ENCODE measurements around the gene SOHLH2. TPM values are rescaled to one million over a fixed set of nuclear protein-coding genes. Genes with fewer than 3 reads are reported as not detected.

The SOHLH2 gene, protein sequence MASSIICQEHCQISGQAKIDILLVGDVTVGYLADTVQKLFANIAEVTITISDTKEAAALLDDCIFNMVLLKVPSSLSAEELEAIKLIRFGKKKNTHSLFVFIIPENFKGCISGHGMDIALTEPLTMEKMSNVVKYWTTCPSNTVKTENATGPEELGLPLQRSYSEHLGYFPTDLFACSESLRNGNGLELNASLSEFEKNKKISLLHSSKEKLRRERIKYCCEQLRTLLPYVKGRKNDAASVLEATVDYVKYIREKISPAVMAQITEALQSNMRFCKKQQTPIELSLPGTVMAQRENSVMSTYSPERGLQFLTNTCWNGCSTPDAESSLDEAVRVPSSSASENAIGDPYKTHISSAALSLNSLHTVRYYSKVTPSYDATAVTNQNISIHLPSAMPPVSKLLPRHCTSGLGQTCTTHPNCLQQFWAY
- 0.32 TPM for total RNA-seq
- polyA plus RNA-seq: 2.2 TPM

DNA sequence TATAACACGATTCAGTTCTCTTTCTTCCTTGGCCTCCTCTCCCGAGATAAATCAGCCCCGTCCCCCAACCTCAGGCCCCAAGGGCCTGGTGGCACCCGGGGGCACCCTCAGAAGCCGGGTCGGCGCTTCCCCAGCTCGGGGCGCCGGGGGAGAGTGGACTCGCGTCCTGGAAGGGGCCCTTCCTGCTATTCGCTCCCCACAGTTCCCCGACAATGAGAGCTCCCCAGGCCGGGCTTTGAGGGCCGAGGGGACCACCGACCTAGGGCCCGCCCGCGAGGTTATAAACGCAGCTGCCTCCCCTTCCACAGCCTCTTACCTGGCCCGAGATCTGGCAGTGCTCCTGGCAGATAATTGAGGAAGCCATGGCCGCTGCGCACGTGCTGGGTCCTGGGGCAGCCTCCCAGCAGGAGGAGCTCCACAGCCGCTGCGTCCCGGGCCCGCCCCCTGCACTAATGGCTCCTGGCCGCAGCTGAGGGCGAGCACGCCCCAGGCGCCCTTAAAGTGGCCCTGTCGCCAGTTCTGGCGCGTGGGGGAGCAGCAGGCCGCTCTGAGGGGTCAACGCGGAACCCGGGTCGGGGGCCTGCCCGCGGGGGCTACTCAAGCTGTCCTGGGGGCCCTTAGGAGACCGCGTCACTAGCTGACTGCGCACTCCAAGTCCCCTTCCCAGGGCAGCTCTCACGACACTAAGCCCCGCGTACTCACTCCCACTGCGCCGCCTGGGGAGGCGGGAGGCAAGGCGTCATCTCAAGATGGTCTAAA is at the start of gene SOHLH2:
Gene SOHLH2, minus strand, starts transcription at position 394 of the 759 bp plus-strand sequence. Its CDS starts 30 bp downstream, at position 364.
- Histone ChIP-seq H3K4me3 (ENCODE audit: low read depth, low read length) (no peak within 1 kb of the TSS), H3K4me1 (ENCODE audit: insufficient read depth) (no peaks in the 10 kb centered on the region), H3K27ac (ENCODE audit: low read depth) (no peak within 1 kb of the TSS), H3K36me3 (ENCODE audit: insufficient read depth) (no peaks in the 10 kb centered on the region)
- WGBS: 96% methylated on average over 53 of the region's 53 CpGs
- no peak for DNase-seq (ENCODE audit: extremely low spot score)

DNA sequence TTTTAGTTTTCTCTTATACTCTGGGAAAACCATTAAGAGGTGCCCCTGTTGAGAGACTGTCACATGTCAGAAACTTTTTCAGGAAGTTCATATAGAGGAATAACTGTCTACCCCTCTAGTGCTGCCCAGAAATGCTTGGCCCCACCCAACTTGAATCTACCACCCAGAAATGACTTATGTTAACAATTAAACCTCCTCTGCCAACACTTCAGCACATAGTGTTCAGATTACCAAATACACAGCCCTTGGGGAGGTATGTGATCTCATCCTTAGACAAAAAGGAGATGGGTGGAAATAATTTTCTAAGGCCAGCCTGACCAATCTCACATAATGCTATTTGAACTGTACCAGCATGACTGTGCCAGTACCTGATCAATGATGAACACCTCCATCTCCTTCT is 47.6 kb upstream of the SOHLH2 start:
- no peak overlapping the region for H3K27ac ChIP-seq (ENCODE audit: low read depth)
- no peak for DNase-seq (ENCODE audit: extremely low spot score)
- no peaks in the 10 kb centered on the region for H3K36me3 ChIP-seq (ENCODE audit: insufficient read depth)
- no peaks in the 10 kb centered on the region for H3K4me1 ChIP-seq (ENCODE audit: insufficient read depth)
- H3K4me3 ChIP-seq (ENCODE audit: low read depth, low read length): no peak overlapping the region

DNA sequence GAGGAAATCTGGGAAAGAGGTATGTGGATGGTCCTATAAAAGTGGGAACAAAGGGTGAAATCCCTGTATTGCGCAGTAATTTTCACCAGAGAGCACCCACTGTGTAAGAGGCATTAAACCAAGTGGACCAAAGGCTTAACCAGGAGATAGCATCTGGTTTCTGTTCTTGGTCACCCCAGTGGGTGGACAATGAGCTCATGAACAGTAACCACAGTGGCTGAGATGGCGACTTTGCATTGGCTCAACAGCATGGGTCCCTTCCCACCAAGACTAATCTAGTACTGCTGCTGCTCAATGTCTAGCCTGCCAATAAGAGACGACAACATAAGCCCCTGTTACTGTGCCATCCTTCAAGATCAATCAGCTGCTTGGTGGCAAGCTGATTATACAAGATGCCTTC is 46.7 kb upstream of the SOHLH2 start:
- Histone ChIP-seq H3K4me3 (ENCODE audit: low read depth, low read length) (no peak overlapping the region), H3K27ac (ENCODE audit: low read depth) (no peak overlapping the region), H3K4me1 (ENCODE audit: insufficient read depth) (no peaks in the 10 kb centered on the region), H3K36me3 (ENCODE audit: insufficient read depth) (no peaks in the 10 kb centered on the region)
- DNase-seq (ENCODE audit: extremely low spot score): no peak
- 90% methylated on average over 3 of the region's 3 CpGs for WGBS

DNA sequence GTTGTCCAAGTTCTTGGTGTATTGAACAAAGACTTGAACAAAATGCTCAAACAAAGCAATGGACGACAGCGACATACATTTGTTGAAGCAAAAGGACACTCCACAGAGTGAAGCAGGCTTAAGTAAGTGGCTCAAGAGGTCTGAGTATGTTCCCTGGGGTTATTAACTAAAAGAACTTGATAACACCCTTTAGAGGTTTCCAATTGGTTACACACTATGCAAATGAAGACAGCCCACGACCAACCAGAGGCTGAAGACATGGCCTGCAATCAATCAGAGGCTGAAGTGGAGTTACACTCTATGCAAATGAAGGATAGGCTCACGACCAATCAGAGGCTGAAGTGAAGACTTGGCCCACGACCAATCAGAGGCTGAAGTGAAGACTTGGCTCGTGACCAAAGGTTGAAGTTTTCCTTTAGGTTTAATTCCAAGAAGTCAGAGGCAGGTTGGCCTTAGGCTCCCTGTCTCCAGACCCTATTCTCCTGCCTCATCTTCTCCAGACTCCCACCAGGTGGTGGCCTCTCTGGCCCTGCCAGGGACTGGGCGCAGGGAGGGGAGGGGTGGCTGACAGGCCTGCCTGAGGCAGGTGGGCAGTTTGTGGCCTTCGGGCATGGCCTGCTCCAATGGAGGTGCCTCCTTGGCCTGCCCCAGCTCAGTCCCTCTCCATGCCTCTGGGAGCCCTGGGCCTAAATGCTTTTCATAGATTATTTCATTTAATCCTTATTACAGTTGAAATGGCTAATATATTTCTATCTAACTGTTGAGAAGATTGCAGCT is 45.2 kb upstream of the SOHLH2 start:
- Histone ChIP-seq H3K36me3 (ENCODE audit: insufficient read depth) (no peaks in the 10 kb centered on the region), H3K27ac (ENCODE audit: low read depth) (no peak overlapping the region), H3K4me1 (ENCODE audit: insufficient read depth) (no peaks in the 10 kb centered on the region), H3K4me3 (ENCODE audit: low read depth, low read length) (no peak overlapping the region)
- 95% methylated on average over 8 of the region's 8 CpGs for WGBS
- no peak for DNase-seq (ENCODE audit: extremely low spot score)

DNA sequence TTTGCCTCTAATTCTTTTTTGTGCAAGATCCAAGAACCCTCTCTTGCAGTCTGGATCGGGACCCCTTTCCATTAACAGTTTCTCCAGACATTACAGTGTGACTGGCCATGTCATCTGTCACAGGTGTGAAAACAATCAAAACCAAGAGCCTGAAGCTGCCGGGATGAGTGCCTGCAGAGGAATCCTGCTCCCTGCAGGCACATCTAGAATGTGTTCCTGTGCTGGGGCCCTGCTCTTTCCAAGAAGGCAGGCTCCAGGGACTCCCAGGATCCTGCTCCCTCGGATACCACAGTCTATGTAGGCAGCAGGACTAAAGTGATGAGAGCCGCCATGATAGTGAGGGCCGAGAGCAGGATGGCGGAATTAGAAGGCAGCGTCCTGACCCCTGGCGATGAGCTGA is 44.5 kb upstream of the SOHLH2 start:
- Histone ChIP-seq H3K36me3 (ENCODE audit: insufficient read depth) (no peaks in the 10 kb centered on the region), H3K4me3 (ENCODE audit: low read depth, low read length) (no peak overlapping the region), H3K27ac (ENCODE audit: low read depth) (no peak overlapping the region), H3K4me1 (ENCODE audit: insufficient read depth) (no peaks in the 10 kb centered on the region)
- 85% methylated on average over 8 of the region's 8 CpGs for WGBS
- no peak for DNase-seq (ENCODE audit: extremely low spot score)

DNA sequence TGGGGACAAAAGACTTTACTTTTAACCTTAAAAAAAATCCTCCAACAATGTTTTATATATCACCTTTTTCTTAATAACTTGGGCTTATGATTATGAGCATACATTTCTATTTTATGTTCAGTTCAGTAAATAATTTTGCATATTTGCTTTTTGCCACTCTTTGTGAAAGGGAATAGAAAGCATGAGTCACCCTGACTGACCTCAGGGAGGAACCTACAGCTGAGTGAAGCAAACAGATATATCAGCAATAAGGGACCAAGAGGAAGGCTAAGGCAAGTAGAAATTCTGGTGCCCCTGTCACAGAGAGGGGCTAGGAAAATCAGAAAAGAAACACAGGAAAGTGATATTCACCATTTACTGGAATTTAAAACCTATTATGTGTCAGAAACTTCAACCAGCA is 37.2 kb upstream of the SOHLH2 start:
- no peak for DNase-seq (ENCODE audit: extremely low spot score)
- Histone ChIP-seq H3K27ac (ENCODE audit: low read depth) (no peak overlapping the region), H3K4me3 (ENCODE audit: low read depth, low read length) (no peak overlapping the region), H3K4me1 (ENCODE audit: insufficient read depth) (no peaks in the 10 kb centered on the region), H3K36me3 (ENCODE audit: insufficient read depth) (no peaks in the 10 kb centered on the region)

DNA sequence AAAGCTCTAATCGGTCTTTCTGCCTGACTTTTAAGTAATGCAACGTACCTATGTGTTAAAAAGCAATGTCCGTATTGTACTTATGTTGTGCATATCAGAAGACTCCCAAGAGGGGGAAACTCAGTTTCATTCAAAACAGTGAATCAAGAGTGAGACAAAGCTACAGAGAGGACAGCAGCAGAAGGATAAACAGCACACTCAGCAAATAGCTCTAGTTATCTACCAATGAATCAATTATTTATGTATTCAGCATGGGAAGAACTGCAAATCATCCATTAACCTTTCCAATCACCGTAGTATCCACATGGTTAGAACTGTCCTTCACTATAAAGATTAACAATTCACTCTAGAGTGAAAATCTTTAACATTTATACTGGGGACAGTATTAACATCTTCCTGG is 36.7 kb upstream of the SOHLH2 start:
- no peak for DNase-seq (ENCODE audit: extremely low spot score)
- H3K27ac ChIP-seq (ENCODE audit: low read depth): no peak overlapping the region
- 57% methylated on average over 4 of the region's 4 CpGs for WGBS
- H3K36me3 ChIP-seq (ENCODE audit: insufficient read depth): no peaks in the 10 kb centered on the region
- H3K4me1 ChIP-seq (ENCODE audit: insufficient read depth): no peaks in the 10 kb centered on the region
- H3K4me3 ChIP-seq (ENCODE audit: low read depth, low read length): no peak overlapping the region

DNA sequence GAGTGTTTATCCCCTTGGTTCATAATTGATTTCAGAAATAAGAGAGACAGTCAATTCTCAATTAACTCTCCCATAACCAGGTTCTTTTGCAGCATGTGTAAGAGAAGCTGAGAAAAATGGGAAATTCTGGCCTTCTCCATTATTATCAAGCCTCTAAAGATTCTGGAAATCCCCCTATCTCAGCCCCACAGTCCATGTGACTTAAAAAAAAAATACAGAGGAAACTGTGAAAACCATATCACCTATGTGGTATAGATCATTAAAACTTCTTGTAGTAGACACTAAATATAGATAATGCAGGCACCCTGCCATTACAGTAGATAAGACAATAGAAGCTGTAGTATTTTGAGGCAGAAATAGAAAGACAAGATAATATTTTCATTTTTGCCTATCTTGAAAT is 34.3 kb upstream of the SOHLH2 start:
- DNase-seq (ENCODE audit: extremely low spot score): no peak
- Histone ChIP-seq H3K36me3 (ENCODE audit: insufficient read depth) (no peaks in the 10 kb centered on the region), H3K4me1 (ENCODE audit: insufficient read depth) (no peaks in the 10 kb centered on the region), H3K27ac (ENCODE audit: low read depth) (no peak overlapping the region), H3K4me3 (ENCODE audit: low read depth, low read length) (no peak overlapping the region)

DNA sequence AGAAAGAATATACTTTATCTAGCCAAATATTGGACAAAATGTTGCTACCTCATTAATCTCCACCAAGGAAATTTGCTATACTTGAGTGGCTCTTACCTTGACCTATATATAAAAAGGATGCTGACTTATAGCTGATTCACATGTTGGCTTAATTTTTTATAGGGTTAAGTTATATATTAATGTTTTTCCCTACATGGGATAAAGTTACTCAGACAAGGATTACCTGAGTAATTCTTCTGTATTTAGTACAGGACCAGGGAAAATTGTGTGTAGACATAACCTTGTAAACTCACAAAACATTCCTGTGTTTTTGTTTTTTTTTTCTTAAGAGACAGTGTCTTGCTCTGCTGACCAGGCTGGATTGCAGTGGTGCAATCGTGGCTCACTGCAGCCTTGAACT is 30.6 kb upstream of the SOHLH2 start:
- Histone ChIP-seq H3K36me3 (ENCODE audit: insufficient read depth) (no peaks in the 10 kb centered on the region), H3K27ac (ENCODE audit: low read depth) (no peak overlapping the region), H3K4me1 (ENCODE audit: insufficient read depth) (no peaks in the 10 kb centered on the region), H3K4me3 (ENCODE audit: low read depth, low read length) (no peak overlapping the region)
- DNase-seq (ENCODE audit: extremely low spot score): no peak
- WGBS: 78% methylated on average over 1 of the region's 1 CpG

DNA sequence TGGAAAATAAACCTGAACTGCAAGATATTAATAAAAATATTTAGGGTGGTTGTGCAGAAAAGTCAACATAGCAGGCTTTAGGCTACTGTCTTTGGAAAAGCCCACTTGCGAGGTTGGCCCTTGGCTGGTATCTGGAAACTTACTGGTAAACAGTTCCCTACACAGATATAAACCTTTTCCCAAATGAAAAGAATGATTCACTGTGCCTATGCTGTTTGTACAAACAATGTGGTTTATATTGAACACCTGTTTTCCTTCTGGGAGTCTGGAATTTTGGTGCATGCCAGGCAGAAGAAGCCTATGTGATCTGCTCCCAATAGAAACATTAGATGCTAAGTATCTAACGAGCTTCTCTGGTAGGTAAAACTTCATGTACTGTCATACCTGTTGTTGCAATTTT is 29.7 kb upstream of the SOHLH2 start:
- H3K4me3 ChIP-seq (ENCODE audit: low read depth, low read length): no peak overlapping the region
- WGBS: 73% methylated on average over 2 of the region's 2 CpGs
- no peak for DNase-seq (ENCODE audit: extremely low spot score)
- H3K27ac ChIP-seq (ENCODE audit: low read depth): no peak overlapping the region
- no peaks in the 10 kb centered on the region for H3K4me1 ChIP-seq (ENCODE audit: insufficient read depth)
- no peaks in the 10 kb centered on the region for H3K36me3 ChIP-seq (ENCODE audit: insufficient read depth)

DNA sequence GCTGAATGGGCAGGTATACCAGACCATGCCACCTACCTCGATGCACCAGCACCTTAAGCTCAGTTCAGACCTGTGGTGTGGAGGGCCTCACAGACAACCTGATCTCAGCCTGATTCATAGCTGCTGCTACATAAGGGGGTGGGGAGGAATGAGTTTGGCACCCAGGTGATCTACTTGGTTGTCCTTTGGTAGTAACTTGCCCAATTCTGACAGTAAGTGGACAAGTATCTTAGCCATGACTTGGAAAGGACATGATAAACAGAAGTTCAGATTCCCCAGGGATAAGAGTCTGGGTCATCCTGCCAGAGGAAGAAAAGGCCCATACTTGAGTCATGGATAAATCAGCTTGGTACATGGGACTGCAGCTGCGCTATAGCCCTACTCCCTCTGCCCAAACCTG is 28.4 kb upstream of the SOHLH2 start:
- DNase-seq (ENCODE audit: extremely low spot score): no peak
- Histone ChIP-seq H3K4me1 (ENCODE audit: insufficient read depth) (no peaks in the 10 kb centered on the region), H3K27ac (ENCODE audit: low read depth) (no peak overlapping the region), H3K36me3 (ENCODE audit: insufficient read depth) (no peaks in the 10 kb centered on the region), H3K4me3 (ENCODE audit: low read depth, low read length) (no peak overlapping the region)
- 92% methylated on average over 2 of the region's 2 CpGs for WGBS

DNA sequence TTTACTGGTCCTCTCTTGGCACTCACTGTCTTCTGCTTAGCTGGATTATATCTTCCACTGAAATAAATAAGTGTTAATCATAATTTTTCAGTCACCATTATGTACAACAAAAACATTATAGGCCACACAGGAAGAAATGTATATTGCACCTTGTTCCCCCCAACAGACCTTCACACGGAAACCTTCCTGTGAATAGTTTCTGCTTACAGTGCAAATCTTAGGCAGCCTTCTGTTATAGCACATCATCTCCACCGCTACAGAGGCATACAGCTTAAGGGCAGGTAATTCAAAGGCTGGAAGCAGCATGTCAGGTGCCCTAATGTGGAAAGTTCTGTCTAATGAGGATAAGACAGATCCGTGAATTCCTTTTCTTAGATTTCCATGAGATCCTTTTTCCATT is 16.9 kb upstream of the SOHLH2 start:
- Histone ChIP-seq H3K27ac (ENCODE audit: low read depth) (no peak overlapping the region), H3K4me3 (ENCODE audit: low read depth, low read length) (no peak overlapping the region), H3K4me1 (ENCODE audit: insufficient read depth) (no peaks in the 10 kb centered on the region), H3K36me3 (ENCODE audit: insufficient read depth) (no peaks in the 10 kb centered on the region)
- WGBS: 76% methylated on average over 3 of the region's 3 CpGs
- DNase-seq (ENCODE audit: extremely low spot score): no peak

DNA sequence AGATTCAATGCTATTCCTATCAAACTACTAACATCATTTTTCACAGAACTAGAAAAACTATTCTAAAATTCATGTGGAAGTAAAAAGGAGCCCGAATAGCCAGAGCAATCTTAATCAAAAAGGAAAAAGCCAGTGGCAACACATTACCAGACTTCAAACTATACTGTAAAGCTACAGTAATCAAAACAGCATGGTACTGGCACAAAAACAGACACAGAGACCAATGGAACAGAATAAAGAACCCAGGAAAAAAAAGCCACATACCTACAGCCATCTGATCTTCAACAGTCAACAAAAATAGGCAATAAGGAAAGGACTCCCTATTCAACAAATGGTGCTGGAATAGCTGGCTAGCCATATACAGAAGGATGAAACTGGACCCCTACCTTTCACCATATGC is 10.4 kb upstream of the SOHLH2 start:
- no peak for DNase-seq (ENCODE audit: extremely low spot score)
- Histone ChIP-seq H3K27ac (ENCODE audit: low read depth) (no peak overlapping the region), H3K36me3 (ENCODE audit: insufficient read depth) (no peaks in the 10 kb centered on the region), H3K4me3 (ENCODE audit: low read depth, low read length) (no peak overlapping the region), H3K4me1 (ENCODE audit: insufficient read depth) (no peaks in the 10 kb centered on the region)
- 84% methylated on average over 1 of the region's 1 CpG for WGBS

DNA sequence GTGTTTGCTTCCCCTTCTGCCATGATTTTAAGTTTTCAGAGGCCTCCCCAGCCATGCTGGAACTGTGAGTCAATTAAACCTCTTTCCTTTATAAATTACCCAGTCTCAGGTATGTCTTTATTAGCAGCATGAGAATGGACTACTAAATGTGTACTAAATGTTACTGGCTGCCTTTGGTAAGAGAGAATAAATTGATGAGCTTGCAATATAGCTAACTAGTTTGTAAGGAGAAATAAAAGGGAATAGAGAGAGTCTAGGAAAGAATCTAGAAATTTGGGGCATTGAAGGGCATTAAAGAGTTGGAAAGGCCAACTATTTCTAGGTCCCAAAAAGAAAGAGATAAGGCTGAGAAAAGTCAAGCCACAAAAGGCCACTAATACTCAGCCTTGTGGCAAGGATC is 5.5 kb upstream of the SOHLH2 start:
- H3K4me3 ChIP-seq (ENCODE audit: low read depth, low read length): no peak overlapping the region
- DNase-seq (ENCODE audit: extremely low spot score): no peak

More for the DNA sequence above, 5.5 kb upstream of the SOHLH2 start:
- H3K36me3 ChIP-seq (ENCODE audit: insufficient read depth): no peaks in the 10 kb centered on the region
- H3K4me1 ChIP-seq (ENCODE audit: insufficient read depth): no peaks in the 10 kb centered on the region
- no peak overlapping the region for H3K27ac ChIP-seq (ENCODE audit: low read depth)

All from urinary bladder (tissue), 4 donors.